Skeletal muscle tissue (tissue), 4 donors: ENCODE data around the gene DDX19B. TPM values are rescaled to one million over a fixed set of nuclear protein-coding genes. Genes with fewer than 3 reads are reported as not detected.
"Not testable (repeated sequence)": the region's sequence is repeated elsewhere in the genome, so short reads cannot be mapped to it uniquely, and the experiment has no call there.

Source experiments
- H3K27ac ChIP-seq: one replicate; pipeline ENCODE4 v1.7.0; 2013; ENCODE audit warnings: mild to moderate bottlenecking, low read depth, low read length, inconsistent platforms
- H3K27me3 ChIP-seq, 3 donors: one replicate each; pipeline ENCODE4 v1.7.0; 2013; ENCODE audit warnings: low read length in 3 of 3; ENCODE audit not compliant: control insufficient read depth in 3 of 3, insufficient read depth in 3 of 3
- H3K36me3 ChIP-seq, 3 donors: one replicate each; pipeline ENCODE4 v1.7.0; 2013; ENCODE audit warnings: low read length in 3 of 3; ENCODE audit not compliant: control insufficient read depth in 3 of 3, insufficient read depth in 3 of 3
- H3K4me1 ChIP-seq, 3 donors: one replicate each; pipeline ENCODE4 v1.7.0; 2013; ENCODE audit warnings: low read length in 3 of 3, mild to moderate bottlenecking in 3 of 3; ENCODE audit not compliant: control insufficient read depth in 3 of 3, insufficient read depth in 3 of 3
- H3K4me3 ChIP-seq, 3 donors: one replicate each; pipeline ENCODE4 v1.7.0; 2013; ENCODE audit warnings: low read length in 3 of 3
- H3K9ac ChIP-seq, 3 donors: one replicate each; pipeline ENCODE4 v1.7.0; 2013; ENCODE audit warnings: low read length in 3 of 3, mild to moderate bottlenecking in 3 of 3, moderate library complexity in 2 of 3, low read depth in 1 of 3
- H3K9me3 ChIP-seq, 3 donors: one replicate each; pipeline ENCODE4 v1.7.0; 2013; ENCODE audit warnings: low read length in 3 of 3; ENCODE audit not compliant: control insufficient read depth in 3 of 3
- total RNA-seq: library from RNA; depleted of rRNA; stranded (reverse); fragments of >200 nt; gene quantifications from one replicate; pipeline ENCODE4 v1.2.3, GENCODE V29; 2014
- donor health status: Osteomylitis.

Gene DDX19B
- total RNA-seq, 1 donor from 2014 or later: 21.4 TPM

- H3K36me3 ChIP-seq: peaks cover 0 to 9% (median 0%) of the 10 kb centered on the region in 3 donors
- no peaks in the 10 kb centered on the region for H3K27me3 ChIP-seq
- H3K9me3 ChIP-seq: no peaks in the 10 kb centered on the region
- H3K4me3 ChIP-seq: no peak overlapping the region
- no peak overlapping the region for H3K27ac ChIP-seq
- H3K9ac ChIP-seq: no peak overlapping the region
- peaks cover 0 to 3% (median 0%) of the 10 kb centered on the region in 3 donors for H3K4me1 ChIP-seq
These were observed 7.9 kb downstream of the DDX19B start for GRCh38 chr16:70306880-70307279.

GRCh38 chr16:70307726-70308125 lies 8.7 kb downstream of the DDX19B start:
- not testable (repeated sequence) for H3K9ac ChIP-seq, H3K27me3 ChIP-seq, H3K36me3 ChIP-seq, H3K4me1 ChIP-seq, H3K27ac ChIP-seq, H3K4me3 ChIP-seq, H3K9me3 ChIP-seq

- Histone ChIP-seq H3K27ac (no peak overlapping the region), H3K9me3 (no peaks in the 10 kb centered on the region), H3K27me3 (no peaks in the 10 kb centered on the region), H3K36me3 (peaks cover 21 to 47% (median 44%) of the 10 kb centered on the region in 3 donors), H3K4me3 (no peak overlapping the region), H3K9ac (no peak overlapping the region), H3K4me1 (no peaks in the 10 kb centered on the region)
These were observed 21.1 kb downstream of the DDX19B start for GRCh38 chr16:70320121-70320520.

GRCh38 chr16:70324998-70325747 lies 26.2 kb downstream of the DDX19B start:
- Histone ChIP-seq H3K27ac (no peak overlapping the region), H3K4me1 (no peaks in the 10 kb centered on the region), H3K9me3 (no peaks in the 10 kb centered on the region), H3K27me3 (no peaks in the 10 kb centered on the region), H3K36me3 (peaks cover 13 to 42% (median 40%) of the 10 kb centered on the region in 3 donors), H3K4me3 (no peak overlapping the region), H3K9ac (no peak overlapping the region)

- Histone ChIP-seq H3K9me3 (no peaks in the 10 kb centered on the region), H3K36me3 (peaks cover 28 to 37% (median 36%) of the 10 kb centered on the region in 3 donors), H3K4me1 (peaks cover 0 to 4% (median 3%) of the 10 kb centered on the region in 3 donors), H3K4me3 (no peak overlapping the region), H3K27me3 (no peaks in the 10 kb centered on the region), H3K9ac (no peak overlapping the region), H3K27ac (no peak overlapping the region)
These were observed 32.1 kb downstream of the DDX19B start for GRCh38 chr16:70331091-70331490.

DNA sequence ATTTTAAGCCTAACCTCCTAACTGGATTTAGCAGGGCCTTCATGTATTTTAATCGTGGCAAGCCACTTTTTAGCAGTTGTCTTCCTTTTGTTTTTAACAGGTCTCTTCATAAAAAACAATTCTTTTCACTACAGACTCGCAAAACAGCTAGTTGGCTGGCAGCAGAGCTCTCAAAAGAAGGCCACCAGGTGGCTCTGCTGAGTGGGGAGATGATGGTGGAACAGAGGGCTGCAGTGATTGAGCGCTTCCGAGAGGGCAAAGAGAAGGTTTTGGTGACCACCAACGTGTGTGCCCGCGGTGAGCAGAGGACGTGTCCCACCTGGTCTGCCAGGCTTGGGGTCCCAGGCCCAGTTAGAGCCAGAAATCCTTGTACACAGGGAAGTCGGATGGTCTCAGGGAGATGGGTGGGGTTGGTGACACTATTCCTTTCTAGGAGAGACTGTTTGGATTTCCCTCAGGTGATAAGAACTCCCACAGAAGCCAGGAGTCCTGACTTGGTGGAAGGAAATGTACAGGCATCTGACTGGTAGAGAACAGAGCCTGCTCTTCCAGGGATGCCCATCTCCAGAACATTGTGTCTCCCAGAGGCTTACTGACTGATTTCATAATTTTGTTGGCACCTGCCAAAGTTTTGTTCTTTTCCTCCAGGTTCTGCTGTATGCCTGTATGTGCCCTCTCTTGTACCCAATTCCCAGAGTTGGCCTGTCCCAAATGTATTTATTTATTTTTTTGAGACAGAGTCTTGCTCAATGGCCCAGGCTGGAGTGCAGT lies 32.8 kb downstream of the DDX19B start:
- peaks cover 28 to 41% (median 37%) of the 10 kb centered on the region in 3 donors for H3K36me3 ChIP-seq
- no peaks in the 10 kb centered on the region for H3K9me3 ChIP-seq
- no peak overlapping the region for H3K27ac ChIP-seq
- H3K4me3 ChIP-seq: no peak overlapping the region
- H3K4me1 ChIP-seq: peaks cover 0 to 4% (median 3%) of the 10 kb centered on the region in 3 donors
- H3K9ac ChIP-seq: no peak overlapping the region
- no peaks in the 10 kb centered on the region for H3K27me3 ChIP-seq

DNA sequence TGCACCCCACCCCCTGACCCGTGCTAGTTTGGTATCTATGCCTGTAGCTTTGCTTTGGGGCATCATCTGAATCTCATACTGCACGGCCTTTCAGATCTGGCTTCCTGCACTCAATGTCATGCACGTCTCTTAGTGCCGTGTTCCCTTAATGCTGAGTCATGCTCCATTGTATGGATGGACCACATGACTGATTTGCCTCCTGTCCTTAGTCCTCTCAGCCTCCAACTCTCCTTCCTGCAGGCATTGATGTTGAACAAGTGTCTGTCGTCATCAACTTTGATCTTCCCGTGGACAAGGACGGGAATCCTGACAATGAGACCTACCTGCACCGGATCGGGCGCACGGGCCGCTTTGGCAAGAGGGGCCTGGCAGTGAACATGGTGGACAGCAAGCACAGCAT lies 33.7 kb downstream of the DDX19B start:
- H3K27ac ChIP-seq, H3K4me3 ChIP-seq, H3K9ac ChIP-seq, H3K4me1 ChIP-seq, H3K27me3 ChIP-seq, H3K9me3 ChIP-seq: not testable (repeated sequence)
- H3K36me3 ChIP-seq: peaks cover 28 to 37% (median 36%) of the 10 kb centered on the region in 3 donors

DNA sequence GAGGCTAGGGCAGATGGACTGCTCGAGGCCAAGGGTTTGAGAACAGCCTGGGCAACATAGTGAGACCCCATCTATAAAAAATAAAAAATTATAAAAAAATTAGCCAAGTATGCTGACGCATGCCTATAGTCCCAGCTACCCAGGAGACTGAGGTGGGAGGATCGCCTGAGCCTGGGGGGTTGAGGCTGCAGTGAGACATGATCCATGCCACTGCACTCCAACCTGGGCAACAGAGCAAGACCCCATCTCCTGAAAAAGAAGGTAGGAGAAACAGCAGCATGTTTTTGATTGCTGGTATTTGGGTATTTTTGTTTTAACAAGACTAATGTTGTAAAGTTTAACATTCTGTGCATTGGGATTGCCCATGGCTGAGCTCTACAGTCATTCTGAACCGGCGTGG lies 38.8 kb downstream of the DDX19B start:
- H3K4me3 ChIP-seq: no peak overlapping the region
- H3K36me3 ChIP-seq: peaks cover 18 to 22% (median 22%) of the 10 kb centered on the region in 3 donors
- H3K9me3 ChIP-seq: no peaks in the 10 kb centered on the region
- no peak overlapping the region for H3K27ac ChIP-seq
- H3K9ac ChIP-seq: no peak overlapping the region
- no peaks in the 10 kb centered on the region for H3K4me1 ChIP-seq
- H3K27me3 ChIP-seq: no peaks in the 10 kb centered on the region

- Histone ChIP-seq H3K27ac (no peak overlapping the region), H3K4me1 (peaks cover 3 to 7% (median 4%) of the 10 kb centered on the region in 3 donors), H3K9me3 (no peaks in the 10 kb centered on the region), H3K4me3 (no peak overlapping the region), H3K36me3 (peaks cover 0 to 2% (median 1%) of the 10 kb centered on the region in 3 donors), H3K27me3 (no peaks in the 10 kb centered on the region), H3K9ac (no peak overlapping the region)
These were observed 42.6 kb downstream of the DDX19B start for GRCh38 chr16:70341600-70341999.

DNA sequence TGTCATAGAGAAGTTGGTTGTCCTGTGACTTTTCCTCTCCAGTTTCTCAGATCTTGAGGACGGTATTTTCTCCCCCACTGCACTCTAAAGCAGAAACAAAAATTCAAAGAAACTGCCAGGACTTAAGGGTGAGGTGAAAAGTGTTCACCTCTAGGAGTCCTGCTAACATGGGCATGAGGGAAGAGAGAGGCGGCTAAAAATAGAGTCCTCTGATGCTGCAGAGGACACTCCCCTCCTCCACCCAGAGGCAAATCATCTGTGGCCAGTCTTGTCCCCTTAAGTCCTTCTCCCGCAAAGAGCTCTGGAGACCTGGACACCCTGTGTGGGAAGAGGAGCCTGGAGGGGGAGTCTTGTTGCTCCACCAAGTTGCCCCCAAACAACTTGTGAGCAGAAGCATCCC lies 43.0 kb downstream of the DDX19B start:
- Histone ChIP-seq H3K9ac (no peak overlapping the region), H3K27me3 (no peaks in the 10 kb centered on the region), H3K4me3 (no peak overlapping the region), H3K9me3 (no peaks in the 10 kb centered on the region), H3K36me3 (peaks cover 0 to 2% (median 2%) of the 10 kb centered on the region in 3 donors), H3K27ac (no peak overlapping the region), H3K4me1 (peaks cover 3 to 8% (median 4%) of the 10 kb centered on the region in 3 donors)
